Lung (tissue), 12 donors: Measurements from ENCODE around the gene IGLON5. TPM values are rescaled to one million over a fixed set of nuclear protein-coding genes. Genes with fewer than 3 reads are reported as not detected.
A peak's percentile ranks its signal among the peaks of the same experiment; 100 is the strongest.

Experiments used
- ATAC-seq: fragments of 200-7000 bp; cut with Tn5 transposase; one replicate; pipeline ENCODE4 v1.9.1; 2020; ENCODE audit warnings: moderate number of reproducible peaks; ENCODE audit not compliant: insufficient read depth, low FRiP score
- DNase-seq, 3 donors: peaks; one replicate each; pipeline ENCODE4 v3.0.0-alpha.2; 2013 to 2017
- H3K27ac ChIP-seq, 2 donors: one replicate each; pipeline ENCODE4 v1.5.1; 2013; ENCODE audit warnings: mild to moderate bottlenecking in 2 of 2, moderate library complexity in 2 of 2, control low read depth in 1 of 2, inconsistent platforms in 1 of 2, low read depth in 1 of 2, low read length in 1 of 2
- H3K27me3 ChIP-seq, 3 donors: one replicate each; pipeline ENCODE4 v1.5.1; 2013; ENCODE audit warnings: low read length in 2 of 3; ENCODE audit not compliant: control insufficient read depth in 3 of 3, insufficient read depth in 3 of 3
- H3K36me3 ChIP-seq, 4 donors: one replicate each; pipeline ENCODE4 v1.5.1; 2013; ENCODE audit warnings: low read length in 4 of 4, mild to moderate bottlenecking in 1 of 4, moderate library complexity in 1 of 4; ENCODE audit not compliant: control insufficient read depth in 4 of 4, insufficient read depth in 4 of 4
- H3K4me1 ChIP-seq, 5 donors: one replicate each; pipeline ENCODE4 v1.5.1; 2013; ENCODE audit warnings: low read length in 5 of 5, mild to moderate bottlenecking in 2 of 5, moderate library complexity in 1 of 5; ENCODE audit not compliant: control insufficient read depth in 5 of 5, insufficient read depth in 5 of 5
- H3K4me3 ChIP-seq: one replicate; pipeline ENCODE4 v1.5.1; 2013; ENCODE audit warnings: mild to moderate bottlenecking, control low read depth, moderate library complexity
- H3K9ac ChIP-seq, 2 donors: one replicate each; pipeline ENCODE4 v1.5.1; 2013; ENCODE audit warnings: low read length in 2 of 2, control low read depth in 1 of 2; ENCODE audit not compliant: insufficient read depth in 1 of 2
- H3K9me3 ChIP-seq, 4 donors: one replicate each; pipeline ENCODE4 v1.5.1; 2013; ENCODE audit warnings: low read length in 3 of 4, mild to moderate bottlenecking in 1 of 4, moderate library complexity in 1 of 4; ENCODE audit not compliant: control insufficient read depth in 4 of 4, insufficient read depth in 3 of 4
- WGBS, 2 donors: extraction: QIAGEN DNeasy Blood & Tissue Kit; methylation state at CpG; one replicate each; pipeline ENCODE4 v1.1.7; 2013; 5-methylcytosine and 5-hydroxymethylcytosine counted together
- polyA plus RNA-seq, 2 donors: library from polyadenylated mRNA; stranded (reverse); fragments of 200-250 nt; gene quantifications; one replicate each; pipeline ENCODE4 v1.2.1, GENCODE V29; 2013
- total RNA-seq, 2 donors: library from RNA; depleted of rRNA in 1 of 2; stranded (reverse); fragments of >200 nt in 1 of 2; gene quantifications; one replicate each; pipeline ENCODE4 v1.2.1, GENCODE V29; 2014 to 2021
- TF ChIP-seq, protein P1 (sequence below): IDR thresholded peaks from 2 replicates; pipeline ENCODE4 v1.5.1; 2012; ENCODE audit warnings: mild to moderate bottlenecking; ENCODE audit errors: control extremely low read depth, extremely low read depth
- donor health status: control.
- donor health status: control.
- donor health status: Bipolar disorder and iron deficiency.
- donor health status: healthy.
- donor health status: DM: yes; HTN: yes; CAD: no.

IGLON5 gene
- total and polyA plus RNA-seq, 4 donors = 0.09 to 0.43 (median 0.18) TPM; not detected in 1

DNA sequence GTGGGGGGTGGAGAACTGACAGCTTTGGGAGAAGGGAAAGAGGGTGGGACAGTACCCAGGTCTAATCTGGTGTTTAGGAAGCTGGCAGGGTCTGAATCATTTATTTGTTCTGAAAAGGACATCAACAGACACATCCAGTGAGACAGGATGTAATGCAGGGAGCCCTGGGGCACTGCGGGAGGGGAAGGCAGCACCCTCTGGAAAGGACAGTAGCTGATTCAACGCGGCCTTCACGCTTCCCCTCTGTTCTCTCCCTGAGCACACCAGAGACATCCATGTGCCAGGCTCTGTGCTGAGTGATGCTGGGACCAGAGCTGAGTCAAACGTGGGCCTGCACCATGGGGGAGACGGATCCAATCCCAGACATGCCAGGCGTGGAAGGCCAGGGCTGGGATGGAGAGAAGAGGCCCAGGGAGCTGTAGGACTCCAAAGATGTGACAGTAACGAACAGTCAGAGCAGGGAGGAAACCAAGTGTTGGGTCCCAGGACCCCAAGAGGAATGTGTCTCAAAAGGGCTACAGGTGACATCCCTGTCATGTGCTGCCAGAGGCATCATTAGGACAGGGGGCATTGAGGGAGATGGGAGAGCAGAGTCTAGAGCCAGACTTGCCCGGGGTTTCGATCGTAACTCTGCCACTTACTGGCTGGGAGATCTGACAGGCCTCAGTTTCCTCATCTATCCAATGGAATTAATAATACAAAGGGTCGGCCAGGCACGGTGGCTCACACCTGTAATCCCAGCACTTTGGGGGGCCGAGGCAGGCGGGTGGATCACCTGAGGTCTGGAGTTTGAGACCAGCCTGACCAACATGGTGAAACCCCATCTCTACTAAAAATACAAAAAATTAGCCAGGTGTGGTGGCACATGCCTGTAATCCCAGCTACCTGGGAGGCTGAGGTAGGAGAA, 53.0 kb downstream of the IGLON5 start:
- peak overlapping the region in 1 of 2 donors; percentile 24 for H3K27ac ChIP-seq
- no peak overlapping the region for H3K4me3 ChIP-seq

DNA sequence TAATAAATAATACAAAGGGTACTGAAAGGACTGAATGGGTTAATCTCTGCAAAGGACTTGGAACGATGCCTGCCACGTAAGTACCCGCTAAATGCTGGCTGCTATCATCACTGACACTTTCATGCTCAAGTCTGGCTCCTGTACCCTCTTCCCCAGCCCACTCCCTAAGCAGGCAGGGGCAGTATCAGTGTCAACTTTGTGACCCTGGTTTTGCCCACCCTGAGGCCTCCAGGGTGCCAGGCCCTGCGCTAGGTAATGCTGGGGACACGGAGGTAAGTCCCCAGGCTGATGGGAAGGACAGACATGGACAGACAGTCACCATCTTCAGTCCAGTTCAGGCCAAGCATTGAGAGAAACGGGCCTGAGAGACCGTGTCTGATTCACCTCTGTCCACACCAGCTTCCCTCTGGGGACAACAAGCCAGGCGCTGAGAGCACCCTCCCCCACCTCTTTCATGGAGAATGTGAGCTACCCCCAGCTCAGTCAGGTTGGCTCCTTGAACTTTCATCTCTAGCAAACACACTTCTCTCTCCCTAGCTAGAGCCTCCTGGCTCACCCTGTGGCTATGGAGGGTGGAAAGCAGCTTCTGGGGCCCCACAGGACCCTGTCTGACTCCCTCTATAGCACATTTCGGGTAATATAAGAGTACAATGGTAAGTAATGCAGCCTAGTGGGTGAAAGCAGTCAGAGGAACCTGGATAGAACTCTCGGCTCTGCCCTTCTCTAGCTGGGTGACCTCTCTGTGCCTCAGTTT, 53.9 kb downstream of the IGLON5 start:
- peak overlapping the region; percentile 82 for H3K4me3 ChIP-seq
- DNase-seq = peak; percentile 39 to 63 (median 62)
- peak overlapping the region; percentile 57 to 87 for H3K9ac ChIP-seq
- H3K4me1 ChIP-seq = peaks cover 0 to 23% (median 2%) of the 10 kb centered on the region in 5 donors
- no peaks in the 10 kb centered on the region for H3K9me3 ChIP-seq
- ATAC-seq = no peak
- H3K36me3 ChIP-seq = no peaks in the 10 kb centered on the region
- 19 to 32% methylated on average over 10 of the region's 10 CpGs for WGBS, 2 donors
- peak overlapping the region; percentile 90 to 91 for H3K27ac ChIP-seq
- H3K27me3 ChIP-seq = no peaks in the 10 kb centered on the region
- TF ChIP-seq, protein P1, sequence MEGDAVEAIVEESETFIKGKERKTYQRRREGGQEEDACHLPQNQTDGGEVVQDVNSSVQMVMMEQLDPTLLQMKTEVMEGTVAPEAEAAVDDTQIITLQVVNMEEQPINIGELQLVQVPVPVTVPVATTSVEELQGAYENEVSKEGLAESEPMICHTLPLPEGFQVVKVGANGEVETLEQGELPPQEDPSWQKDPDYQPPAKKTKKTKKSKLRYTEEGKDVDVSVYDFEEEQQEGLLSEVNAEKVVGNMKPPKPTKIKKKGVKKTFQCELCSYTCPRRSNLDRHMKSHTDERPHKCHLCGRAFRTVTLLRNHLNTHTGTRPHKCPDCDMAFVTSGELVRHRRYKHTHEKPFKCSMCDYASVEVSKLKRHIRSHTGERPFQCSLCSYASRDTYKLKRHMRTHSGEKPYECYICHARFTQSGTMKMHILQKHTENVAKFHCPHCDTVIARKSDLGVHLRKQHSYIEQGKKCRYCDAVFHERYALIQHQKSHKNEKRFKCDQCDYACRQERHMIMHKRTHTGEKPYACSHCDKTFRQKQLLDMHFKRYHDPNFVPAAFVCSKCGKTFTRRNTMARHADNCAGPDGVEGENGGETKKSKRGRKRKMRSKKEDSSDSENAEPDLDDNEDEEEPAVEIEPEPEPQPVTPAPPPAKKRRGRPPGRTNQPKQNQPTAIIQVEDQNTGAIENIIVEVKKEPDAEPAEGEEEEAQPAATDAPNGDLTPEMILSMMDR = no peak

More for the DNA sequence above, 53.0 kb downstream of the IGLON5 start:
- Histone ChIP-seq H3K4me1 (peaks cover 0 to 23% (median 2%) of the 10 kb centered on the region in 5 donors), H3K9me3 (no peaks in the 10 kb centered on the region), H3K36me3 (no peaks in the 10 kb centered on the region), H3K9ac (no peak overlapping the region), H3K27me3 (no peaks in the 10 kb centered on the region)
- DNase-seq = no peak
- 86 to 90% methylated on average over 15 of the region's 15 CpGs for WGBS, 2 donors
- TF ChIP-seq, protein P1 = no peak
- ATAC-seq = no peak

DNA sequence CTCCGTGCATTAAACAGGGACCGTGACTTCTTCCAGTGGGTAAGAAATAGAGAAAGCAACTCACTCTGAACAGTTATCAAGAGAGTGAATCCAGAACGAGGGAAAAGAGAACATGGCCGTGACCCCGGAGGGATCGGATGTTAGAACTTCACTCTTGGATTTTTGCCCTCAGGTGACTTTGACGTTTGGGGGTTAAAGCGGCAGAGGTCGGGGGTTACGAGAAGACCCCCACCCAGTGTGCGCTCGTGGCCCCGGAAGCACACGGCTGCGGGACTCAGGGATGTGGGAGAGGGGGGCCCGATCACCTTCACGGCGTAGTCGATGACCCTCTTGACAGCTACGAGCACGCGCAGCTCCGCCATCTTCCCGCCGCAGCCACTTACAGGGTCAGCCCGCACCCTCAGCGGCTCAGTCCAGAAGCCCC, 54.5 kb downstream of the IGLON5 start, which contains the start of gene ETFB:
ETFB (minus strand) TSS at position 424 of the 424 bp plus-strand sequence; CDS start at position 362, 62 bp downstream.
- Histone ChIP-seq H3K27ac (peak within 1 kb of the TSS; percentile 90 to 92), H3K27me3 (no peaks in the 10 kb centered on the region), H3K4me1 (peaks cover 0 to 23% (median 2%) of the 10 kb centered on the region in 5 donors), H3K9me3 (no peaks in the 10 kb centered on the region), H3K9ac (peak within 1 kb of the TSS; percentile 71 to 88), H3K4me3 (peak within 1 kb of the TSS; percentile 82), H3K36me3 (no peaks in the 10 kb centered on the region)
- no peak for DNase-seq
- 0 to 1% methylated on average over 27 of the region's 27 CpGs for WGBS, 2 donors
- TF ChIP-seq, protein P1 = no peak
- ATAC-seq = no peak
